HG03469 (cell line): ENCODE results near the gene ITSN1.

Source experiments
- ATAC-seq: cut with Tn5 transposase; IDR thresholded peaks from one replicate; pipeline ENCODE4 v1.9.1; 2021; ENCODE audit warnings: mild to moderate bottlenecking, moderate library complexity, moderate number of reproducible peaks; ENCODE audit not compliant: unreplicated experiment

Gene ITSN1

DNA sequence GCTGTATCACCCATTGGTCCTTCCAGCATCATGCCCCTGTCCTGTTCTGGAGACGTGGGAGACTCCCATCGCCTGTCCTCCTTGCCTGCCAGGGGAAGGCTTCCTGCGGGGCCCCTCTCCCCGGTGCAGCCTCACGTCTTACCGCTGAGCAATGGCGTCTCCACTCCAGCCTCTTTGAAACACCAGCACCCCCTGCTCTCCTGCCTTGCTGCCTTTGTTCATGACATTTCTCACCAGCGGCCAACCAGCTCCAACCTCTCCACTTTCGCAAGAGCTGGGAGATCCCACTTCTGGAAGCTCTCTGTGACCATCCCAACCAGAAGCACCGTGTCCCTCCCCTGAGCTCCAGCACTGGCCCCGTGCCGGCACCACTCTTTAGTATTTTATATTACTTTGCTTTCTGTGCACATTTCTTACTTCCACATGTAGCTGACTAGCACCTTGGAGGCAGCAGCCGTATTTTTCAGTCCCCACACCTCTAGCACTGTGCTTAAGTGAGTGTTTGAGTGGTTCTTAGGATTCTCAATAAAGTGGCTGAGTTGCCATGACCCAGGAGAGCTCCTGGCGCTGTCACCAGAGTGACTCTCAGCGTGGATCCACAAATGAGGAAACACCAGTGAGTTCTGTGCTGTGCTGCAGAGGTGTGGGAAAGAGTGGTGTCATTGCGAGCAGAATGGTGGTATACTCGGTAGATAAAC, 189.8 kb downstream of the ITSN1 start:
- no peak for ATAC-seq

DNA sequence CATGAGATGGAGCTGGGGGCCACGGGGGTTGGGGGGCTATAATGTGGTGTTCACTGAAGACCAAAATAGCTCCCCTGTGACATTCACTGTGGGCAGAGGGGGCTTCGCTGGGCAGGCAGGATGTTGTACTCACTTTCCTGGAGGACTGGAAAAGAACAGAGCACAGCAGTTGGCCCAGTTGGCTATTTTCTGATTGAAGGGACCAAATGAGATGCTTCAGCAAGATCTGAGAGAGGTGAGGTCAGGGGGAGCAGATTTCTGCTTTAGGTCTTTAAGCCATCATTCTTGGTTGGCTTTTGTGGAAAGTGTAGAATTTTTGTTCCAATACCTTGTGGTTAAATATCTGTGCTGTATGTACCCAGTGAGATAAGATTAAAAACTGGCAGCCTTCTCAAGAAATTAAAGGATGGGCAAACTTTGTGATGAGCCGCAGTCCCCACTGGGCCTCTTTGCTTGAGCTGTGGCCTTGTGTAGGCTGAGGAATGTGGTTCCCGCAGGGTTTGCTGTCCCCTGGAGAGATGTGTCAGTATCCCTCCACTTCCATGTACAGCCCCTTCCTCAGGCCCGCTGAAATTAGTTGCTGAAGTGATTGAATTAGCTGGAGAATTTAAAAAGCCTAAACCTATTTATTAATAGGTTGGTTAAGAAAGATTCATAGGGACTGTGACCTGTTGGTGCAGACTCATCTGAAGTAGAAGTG, 192.7 kb downstream of the ITSN1 start:
- no peak for ATAC-seq

DNA sequence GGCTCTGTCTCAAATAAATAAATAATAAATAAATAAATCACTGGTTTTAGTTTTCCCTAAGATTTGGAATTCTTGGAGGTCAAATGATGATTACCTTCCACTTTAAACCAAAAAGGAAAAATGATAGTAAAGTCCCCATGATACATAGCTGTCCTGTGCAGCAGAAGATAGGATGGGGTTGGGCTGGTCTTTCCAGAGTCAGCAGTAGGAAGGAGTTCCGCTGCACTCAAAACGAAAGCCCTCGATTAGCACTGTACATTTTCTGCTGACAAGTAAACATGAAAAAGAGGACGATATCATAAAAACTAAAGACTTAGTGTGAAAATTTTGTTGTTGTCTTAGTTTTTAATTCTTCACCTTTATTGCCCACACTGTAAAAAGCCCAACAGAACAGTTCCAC, 193.6 kb downstream of the ITSN1 start:
- ATAC-seq = no peak

DNA sequence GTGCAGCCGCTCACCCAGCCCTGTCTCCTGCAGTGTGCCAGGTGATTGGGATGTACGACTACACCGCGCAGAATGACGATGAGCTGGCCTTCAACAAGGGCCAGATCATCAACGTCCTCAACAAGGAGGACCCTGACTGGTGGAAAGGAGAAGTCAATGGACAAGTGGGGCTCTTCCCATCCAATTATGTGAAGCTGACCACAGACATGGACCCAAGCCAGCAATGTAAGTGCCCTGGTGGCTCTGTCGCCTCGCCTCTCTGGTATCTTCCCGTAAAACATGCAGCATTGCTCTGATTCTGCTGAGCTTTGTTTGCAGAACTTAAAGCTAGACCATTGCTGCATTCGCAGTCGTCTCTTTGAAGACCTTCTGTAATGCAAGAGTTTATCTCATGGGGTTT, 194.1 kb downstream of the ITSN1 start:
- no peak for ATAC-seq

GRCh38 chr21:33839167-33839716, 196.9 kb downstream of the ITSN1 start:
- ATAC-seq = no peak

- no peak for ATAC-seq
Observed at GRCh38 chr21:33839806-33840205, 197.5 kb downstream of the ITSN1 start.

DNA sequence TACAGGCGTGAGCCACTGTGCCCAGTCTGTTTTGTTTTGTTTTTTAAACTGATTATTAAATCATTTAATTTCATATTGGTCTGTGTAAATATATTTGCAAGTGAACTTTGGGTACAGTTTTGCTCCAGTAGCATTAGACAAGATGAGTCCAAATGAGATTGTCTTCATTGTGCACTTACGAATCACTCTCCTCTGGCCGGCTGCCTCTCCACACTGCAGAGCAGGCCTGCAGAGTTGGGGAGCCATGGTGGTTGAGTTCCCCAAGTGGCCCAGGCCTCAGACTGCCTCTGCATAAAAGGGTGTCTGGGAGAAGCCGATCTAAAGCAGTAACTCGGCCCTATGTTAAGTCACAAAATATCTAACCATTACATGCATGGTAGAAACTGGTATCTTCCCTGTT, 198.5 kb downstream of the ITSN1 start:
- ATAC-seq = no peak

DNA sequence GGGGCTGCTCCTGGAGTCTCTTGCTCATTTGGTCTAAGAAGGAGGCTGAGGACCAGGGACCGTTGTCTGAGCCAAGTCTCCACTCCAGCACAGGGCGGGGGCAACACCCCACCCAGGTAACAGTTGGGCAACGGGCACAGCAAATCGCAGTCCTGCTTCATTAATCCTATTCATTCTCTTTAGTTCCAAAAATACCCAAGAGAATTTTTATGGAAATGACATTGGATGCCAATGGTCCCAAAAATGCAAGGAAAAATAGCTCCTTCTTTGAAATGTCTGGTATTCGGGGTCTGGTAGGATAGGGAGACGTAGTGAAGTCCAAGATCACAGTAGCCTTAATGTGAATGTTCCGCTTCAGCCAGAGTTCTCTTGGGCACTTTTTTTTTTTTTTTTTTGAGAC, 199.3 kb downstream of the ITSN1 start:
- ATAC-seq = no peak

GRCh38 chr21:33843216-33843615, 200.9 kb downstream of the ITSN1 start:
- no peak for ATAC-seq

DNA sequence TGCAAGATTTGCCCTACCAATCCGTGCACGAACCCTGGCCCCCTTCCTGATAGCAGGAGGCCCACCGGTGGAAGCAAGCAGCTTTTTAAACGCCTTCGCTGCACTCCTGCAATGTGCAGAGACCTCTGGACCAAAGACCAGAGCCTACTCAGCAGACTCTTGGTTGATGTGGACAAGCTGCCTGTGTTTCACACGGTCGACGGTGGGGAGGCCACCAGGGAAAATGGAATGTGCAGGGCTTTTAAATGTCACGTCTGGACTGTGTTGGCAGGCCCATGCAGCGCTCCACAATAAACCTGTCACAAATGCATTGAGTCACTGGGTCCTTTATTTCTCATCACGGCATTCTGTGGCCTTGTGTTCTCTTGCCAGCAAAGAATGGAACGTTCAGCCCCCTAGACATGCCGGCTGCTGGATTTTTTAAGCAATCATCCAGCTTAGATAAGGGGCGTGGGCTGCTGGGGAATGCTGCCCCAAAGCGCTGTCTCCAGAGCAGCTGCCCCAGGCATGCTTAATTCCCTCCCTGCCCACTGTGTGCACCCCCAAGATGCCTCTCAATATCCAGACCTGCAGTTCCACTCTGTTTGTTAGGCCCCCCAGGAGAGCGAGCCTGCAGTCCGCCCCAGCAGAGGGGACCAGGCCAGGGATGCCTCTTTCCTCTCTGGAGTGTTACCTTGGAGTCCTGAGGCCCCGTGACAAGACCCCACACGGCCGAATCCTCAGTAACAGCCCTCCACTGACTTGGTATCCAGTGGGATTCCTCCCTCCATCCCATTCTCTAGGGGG, 202.0 kb downstream of the ITSN1 start:
- no peak for ATAC-seq

DNA sequence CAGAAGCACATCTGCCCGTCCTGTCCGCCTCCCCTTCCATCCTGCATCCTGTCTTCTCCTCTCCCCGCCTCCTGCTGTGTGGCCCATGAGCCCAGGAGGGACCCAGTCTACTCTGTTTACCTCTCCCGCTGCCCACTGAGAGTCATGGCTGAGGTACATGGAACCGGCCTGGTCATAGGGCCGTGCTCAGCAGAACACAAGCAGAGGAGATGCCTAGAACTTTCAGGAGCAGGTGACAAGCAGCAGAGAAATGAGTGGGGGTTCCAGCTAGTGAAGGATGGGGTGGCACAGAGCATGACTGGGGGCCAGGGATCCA, 202.5 kb downstream of the ITSN1 start:
- ATAC-seq = no peak

GRCh38 chr21:33846141-33846540, 203.8 kb downstream of the ITSN1 start:
- ATAC-seq = no peak

- no peak for ATAC-seq
Observed at GRCh38 chr21:33847588-33848248, 205.4 kb downstream of the ITSN1 start.

- ATAC-seq = no peak
Observed at GRCh38 chr21:33848249-33848953, 206.1 kb downstream of the ITSN1 start.

DNA sequence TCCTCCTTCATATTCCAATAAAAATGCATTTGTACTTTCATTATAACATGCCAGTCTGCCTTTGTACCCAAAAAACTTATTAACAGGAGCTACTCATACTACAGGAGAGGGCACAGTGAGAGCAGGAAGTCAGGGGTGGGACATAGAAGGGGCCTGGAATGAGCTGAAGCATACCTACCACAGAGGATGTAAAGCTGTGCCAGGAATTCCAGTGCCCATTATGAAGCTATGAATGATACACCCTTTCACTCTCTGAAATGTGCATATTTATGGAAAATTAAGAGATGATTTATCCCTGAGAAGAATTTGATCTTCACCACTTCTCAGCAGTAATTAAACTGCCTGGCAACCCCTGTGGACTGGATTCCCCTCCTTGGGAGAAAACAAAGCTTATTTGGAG, 207.5 kb downstream of the ITSN1 start:
- ATAC-seq = no peak

DNA sequence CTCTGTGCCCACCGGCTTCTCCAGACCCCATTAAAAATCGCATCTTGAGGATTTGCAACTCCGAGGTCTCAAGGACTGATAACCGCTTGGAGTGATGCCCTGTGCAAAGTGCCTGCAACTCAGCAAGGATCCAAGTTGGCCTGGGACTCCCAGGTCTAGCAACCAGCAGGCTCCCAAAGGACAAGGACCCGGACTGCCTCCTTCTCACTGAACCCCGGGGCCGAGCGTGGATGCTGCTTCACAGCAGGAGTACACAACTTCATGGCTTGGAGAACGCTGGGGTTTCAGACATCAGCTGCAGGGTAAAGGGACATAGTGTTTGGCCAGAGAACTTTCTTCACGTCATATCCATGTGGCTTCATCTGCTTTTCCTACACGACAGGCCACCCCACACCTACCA, 208.1 kb downstream of the ITSN1 start:
- no peak for ATAC-seq

DNA sequence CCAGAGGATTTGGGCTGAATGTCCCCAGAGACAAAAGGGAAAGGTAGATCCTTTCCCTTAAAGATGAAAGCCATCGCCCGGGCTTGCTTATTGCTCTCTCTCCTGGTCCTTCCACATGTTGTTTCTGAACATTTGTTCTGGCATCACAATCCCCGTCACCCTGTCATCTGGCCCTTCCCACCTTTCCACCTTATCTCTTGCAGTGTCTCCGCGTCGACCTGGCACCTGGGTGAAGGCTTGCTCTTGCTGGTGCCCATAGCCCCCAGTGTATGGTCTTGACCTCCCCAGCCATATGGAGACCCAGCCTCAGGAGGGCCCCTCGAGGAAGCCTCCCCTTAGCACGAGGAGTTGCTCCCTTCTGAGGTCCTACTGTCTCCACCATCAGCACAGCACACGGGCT, 208.7 kb downstream of the ITSN1 start:
- ATAC-seq = no peak

DNA sequence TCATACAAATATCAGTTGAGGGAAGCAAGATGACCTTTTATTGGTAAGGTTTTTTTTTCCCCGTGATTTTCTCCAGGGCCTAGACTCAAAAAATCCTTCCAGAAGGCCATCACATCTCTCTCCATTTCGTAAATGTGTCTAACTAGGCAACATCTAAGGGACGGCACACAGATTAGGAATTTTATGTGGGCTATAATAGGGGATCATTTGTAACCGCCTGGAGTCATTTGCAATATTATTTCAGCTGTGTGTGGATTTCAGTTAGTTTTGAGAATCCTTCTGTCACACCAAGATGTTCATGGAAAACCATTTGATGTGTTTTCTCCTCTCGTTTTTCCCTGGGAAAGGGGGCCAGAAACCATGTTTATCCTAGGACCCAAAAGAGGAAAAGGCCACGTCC, 210.2 kb downstream of the ITSN1 start:
- no peak for ATAC-seq

DNA sequence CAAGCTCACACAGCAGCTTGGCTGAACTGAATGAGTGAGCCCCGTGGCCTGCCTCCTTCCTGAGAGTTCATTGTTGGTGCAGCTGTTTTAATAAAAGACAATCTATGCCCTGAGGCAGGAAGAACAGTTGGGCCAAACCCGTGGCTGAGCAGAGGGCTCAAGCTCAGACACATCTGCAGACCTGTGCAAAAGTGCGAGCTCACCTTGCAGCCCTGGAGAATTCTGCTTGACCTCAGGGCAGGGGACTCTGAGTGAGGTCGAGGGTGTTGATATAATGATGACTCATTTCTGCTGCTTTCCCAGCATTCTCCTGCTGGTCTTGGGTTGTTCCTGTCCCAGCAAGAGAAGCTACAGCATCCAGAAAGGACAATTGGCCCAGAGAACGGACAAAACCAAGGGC, 212.3 kb downstream of the ITSN1 start:
- ATAC-seq = no peak

- no peak for ATAC-seq
Observed at GRCh38 chr21:33855190-33855589, 212.9 kb downstream of the ITSN1 start.
